ENCODE results near the gene GABPA.
A peak's percentile ranks its signal among the peaks of the same experiment; 100 is the strongest.

The GABPA gene

GRCh38 chr21:25733859-25734653 lies 716 bp upstream of the GABPA start:
- peak overlapping the region; percentile 85 for H2AFZ ChIP-seq (ENCODE audit: low read depth, low read length)
- H2AK5ac ChIP-seq (ENCODE audit: low read length, severe bottlenecking) = no peak overlapping the region
- no peak overlapping the region for H2BK5ac ChIP-seq (ENCODE audit: low read depth, low read length, poor library complexity, severe bottlenecking)
- WGBS = 11% methylated on average over 30 of the region's 30 CpGs
- no peak overlapping the region for H4K91ac ChIP-seq (ENCODE audit: low read length)
- no peaks in the 10 kb centered on the region for H3K27me3 ChIP-seq (ENCODE audit: control insufficient read depth in 1 of 2, insufficient read depth in 1 of 2, low read length in 2 of 2)
- H3K9ac ChIP-seq (ENCODE audit: low read length) = peak overlapping the region; percentile 100
- peak overlapping the region; percentile 80 for H3K4me2 ChIP-seq (ENCODE audit: low read length, poor library complexity, severe bottlenecking)
- H3K18ac ChIP-seq (ENCODE audit: low read depth in 1 of 2, low read length in 2 of 2) = peak overlapping the region in 1 of 2 experiments; percentile 85
- H3K79me1 ChIP-seq (replicated peaks; ENCODE audit: low read length, poor library complexity, severe bottlenecking) = peaks cover 9% of the 10 kb centered on the region
- H3K14ac ChIP-seq (ENCODE audit: low read length in 2 of 2) = no peak overlapping the region
- peak overlapping the region in 1 of 2 experiments; percentile 52 for H3K23ac ChIP-seq (ENCODE audit: low read length in 2 of 2)
- no peaks in the 10 kb centered on the region for H3K9me3 ChIP-seq (ENCODE audit: control insufficient read depth, low read length)
- peak overlapping the region in 1 of 2 experiments; percentile 98 for H3K4ac ChIP-seq (ENCODE audit: low read depth in 1 of 2, low read length in 2 of 2)
- no peak overlapping the region for H2BK12ac ChIP-seq (ENCODE audit: low read length in 2 of 2)
- peak; percentile 61 for DNase-seq
- peak overlapping the region; percentile 83 to 95 for H3K4me3 ChIP-seq (ENCODE audit: insufficient read depth in 1 of 2, low read depth in 1 of 2, low read length in 2 of 2)
- no peak overlapping the region for H2BK15ac ChIP-seq (ENCODE audit: low read depth, poor library complexity, severe bottlenecking)
- H4K8ac ChIP-seq (ENCODE audit: low read length) = peak overlapping the region; percentile 62
- H2BK120ac ChIP-seq (ENCODE audit: low read depth, low read length) = no peak overlapping the region
- H3K27ac ChIP-seq (ENCODE audit: low read length, poor library complexity, severe bottlenecking) = peak overlapping the region; percentile 91
- H3K36me3 ChIP-seq (ENCODE audit: control insufficient read depth in 1 of 2, insufficient read depth in 2 of 2, low read depth in 1 of 2, low read length in 2 of 2) = peaks cover 0 to 13% of the 10 kb centered on the region in 2 experiments
- H3K4me1 ChIP-seq (ENCODE audit: control insufficient read depth, insufficient read depth, low read depth, low read length) = peaks cover 6% of the 10 kb centered on the region

DNA sequence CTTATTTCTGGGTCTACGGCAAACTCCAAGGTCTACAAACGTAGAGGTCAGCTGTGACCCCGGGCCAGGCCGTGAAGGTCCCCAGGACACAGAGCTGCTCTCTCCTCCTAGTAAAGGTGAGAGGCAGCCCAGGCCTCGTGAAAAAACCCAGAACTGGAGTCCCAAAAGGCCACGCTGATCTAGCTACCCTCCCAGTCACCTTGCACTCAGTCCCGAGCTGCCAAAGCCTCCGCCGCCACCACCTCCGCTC lies 193 bp upstream of the GABPA start:
- Histone ChIP-seq H3K27ac (ENCODE audit: low read length, poor library complexity, severe bottlenecking) (peak overlapping the region; percentile 91), H3K18ac (ENCODE audit: low read depth in 1 of 2, low read length in 2 of 2) (peak overlapping the region in 1 of 2 experiments; percentile 85), H4K91ac (ENCODE audit: low read length) (no peak overlapping the region), H4K8ac (ENCODE audit: low read length) (peak overlapping the region; percentile 62), H2BK120ac (ENCODE audit: low read depth, low read length) (no peak overlapping the region), H3K23ac (ENCODE audit: low read length in 2 of 2) (peak overlapping the region in 1 of 2 experiments; percentile 52), H3K27me3 (ENCODE audit: control insufficient read depth in 1 of 2, insufficient read depth in 1 of 2, low read length in 2 of 2) (no peaks in the 10 kb centered on the region), H3K4me3 (ENCODE audit: insufficient read depth in 1 of 2, low read depth in 1 of 2, low read length in 2 of 2) (peak overlapping the region; percentile 83 to 95), H3K9me3 (ENCODE audit: control insufficient read depth, low read length) (no peaks in the 10 kb centered on the region), H3K9ac (ENCODE audit: low read length) (peak overlapping the region; percentile 100), H3K4ac (ENCODE audit: low read depth in 1 of 2, low read length in 2 of 2) (peak overlapping the region in 1 of 2 experiments; percentile 98), H2AFZ (ENCODE audit: low read depth, low read length) (peak overlapping the region; percentile 85), H2BK5ac (ENCODE audit: low read depth, low read length, poor library complexity, severe bottlenecking) (no peak overlapping the region), H2AK5ac (ENCODE audit: low read length, severe bottlenecking) (no peak overlapping the region), H3K36me3 (ENCODE audit: control insufficient read depth in 1 of 2, insufficient read depth in 2 of 2, low read depth in 1 of 2, low read length in 2 of 2) (peaks cover 0 to 7% of the 10 kb centered on the region in 2 experiments), H3K79me1 (replicated peaks; ENCODE audit: low read length, poor library complexity, severe bottlenecking) (peaks cover 13% of the 10 kb centered on the region), H3K4me2 (ENCODE audit: low read length, poor library complexity, severe bottlenecking) (peak overlapping the region; percentile 80), H3K4me1 (ENCODE audit: control insufficient read depth, insufficient read depth, low read depth, low read length) (peaks cover 6% of the 10 kb centered on the region), H3K14ac (ENCODE audit: low read length in 2 of 2) (peak overlapping the region in 1 of 2 experiments; percentile 91), H2BK12ac (ENCODE audit: low read length in 2 of 2) (no peak overlapping the region), H2BK15ac (ENCODE audit: low read depth, poor library complexity, severe bottlenecking) (no peak overlapping the region)
- WGBS = 0% methylated on average over 10 of the region's 10 CpGs
- no peak for DNase-seq

DNA sequence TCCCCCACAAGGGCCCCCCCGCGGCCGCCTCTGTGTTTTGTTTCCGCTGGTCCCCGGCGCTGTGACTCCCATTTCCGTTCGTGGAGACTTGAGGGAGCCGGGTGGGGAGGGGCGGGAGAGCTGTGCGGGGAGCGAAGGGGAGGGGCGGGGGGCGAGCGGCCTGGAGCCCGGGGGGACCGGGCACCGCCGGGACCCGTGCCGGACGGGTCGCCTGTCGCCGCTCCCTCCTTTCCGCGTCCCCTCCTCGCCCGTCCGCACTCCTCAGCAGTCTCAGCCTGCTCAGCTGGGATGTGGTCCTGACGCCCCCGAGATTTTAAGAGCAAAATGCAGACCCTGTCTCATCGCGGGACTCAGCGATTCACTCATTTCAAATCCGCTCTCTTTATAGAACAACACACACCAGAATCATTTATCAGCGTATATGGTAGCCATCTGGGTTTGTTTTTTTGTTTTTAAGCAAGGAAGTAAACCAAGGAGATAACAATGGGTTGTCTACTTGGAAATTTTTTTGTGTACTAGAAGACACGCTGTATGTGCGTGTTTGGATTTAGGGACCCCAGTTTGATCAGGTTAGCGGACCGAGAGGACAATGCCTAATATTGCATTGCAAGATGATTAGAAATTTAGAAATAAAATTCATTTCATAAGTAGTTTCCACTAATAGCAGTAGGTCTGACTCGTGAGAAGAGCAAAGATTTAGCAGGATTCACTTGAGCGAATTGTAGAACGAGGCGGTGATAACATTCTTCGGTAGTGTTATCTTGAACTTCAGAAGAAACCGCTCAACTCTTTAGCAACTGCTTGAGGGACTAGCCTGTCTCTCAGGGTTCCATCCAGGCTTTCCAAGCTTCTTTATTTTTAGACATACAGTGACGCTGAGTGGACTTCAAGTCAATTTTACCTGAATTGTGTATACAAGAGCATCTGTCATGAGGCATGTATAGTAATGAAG lies 1.1 kb downstream of the GABPA start:
- Histone ChIP-seq H2BK5ac (ENCODE audit: low read depth, low read length, poor library complexity, severe bottlenecking) (peak overlapping the region; percentile 96), H3K4me3 (ENCODE audit: insufficient read depth in 1 of 2, low read depth in 1 of 2, low read length in 2 of 2) (peak overlapping the region; percentile 95 to 97), H3K79me1 (replicated peaks; ENCODE audit: low read length, poor library complexity, severe bottlenecking) (peaks cover 10% of the 10 kb centered on the region), H3K18ac (ENCODE audit: low read depth in 1 of 2, low read length in 2 of 2) (peak overlapping the region; percentile 93 to 94), H2AFZ (ENCODE audit: low read depth, low read length) (peak overlapping the region; percentile 89), H3K4me1 (ENCODE audit: control insufficient read depth, insufficient read depth, low read depth, low read length) (peaks cover 6% of the 10 kb centered on the region), H3K36me3 (ENCODE audit: control insufficient read depth in 1 of 2, insufficient read depth in 2 of 2, low read depth in 1 of 2, low read length in 2 of 2) (no peaks in the 10 kb centered on the region), H3K23ac (ENCODE audit: low read length in 2 of 2) (peak overlapping the region; percentile 41 to 94), H3K9ac (ENCODE audit: low read length) (peak overlapping the region; percentile 100), H2BK12ac (ENCODE audit: low read length in 2 of 2) (peak overlapping the region in 1 of 2 experiments; percentile 39), H3K4me2 (ENCODE audit: low read length, poor library complexity, severe bottlenecking) (peak overlapping the region; percentile 57), H2AK5ac (ENCODE audit: low read length, severe bottlenecking) (no peak overlapping the region), H3K4ac (ENCODE audit: low read depth in 1 of 2, low read length in 2 of 2) (peak overlapping the region; percentile 99), H4K91ac (ENCODE audit: low read length) (peak overlapping the region; percentile 99), H2BK120ac (ENCODE audit: low read depth, low read length) (peak overlapping the region; percentile 98), H4K8ac (ENCODE audit: low read length) (peak overlapping the region; percentile 93), H3K27ac (ENCODE audit: low read length, poor library complexity, severe bottlenecking) (peak overlapping the region; percentile 95), H3K9me3 (ENCODE audit: control insufficient read depth, low read length) (no peaks in the 10 kb centered on the region), H3K14ac (ENCODE audit: low read length in 2 of 2) (peak overlapping the region; percentile 18 to 84), H3K27me3 (ENCODE audit: control insufficient read depth in 1 of 2, insufficient read depth in 1 of 2, low read length in 2 of 2) (no peaks in the 10 kb centered on the region), H2BK15ac (ENCODE audit: low read depth, poor library complexity, severe bottlenecking) (no peak overlapping the region)
- peak; percentile 89 for DNase-seq
- 2% methylated on average over 30 of the region's 48 CpGs for WGBS

DNA sequence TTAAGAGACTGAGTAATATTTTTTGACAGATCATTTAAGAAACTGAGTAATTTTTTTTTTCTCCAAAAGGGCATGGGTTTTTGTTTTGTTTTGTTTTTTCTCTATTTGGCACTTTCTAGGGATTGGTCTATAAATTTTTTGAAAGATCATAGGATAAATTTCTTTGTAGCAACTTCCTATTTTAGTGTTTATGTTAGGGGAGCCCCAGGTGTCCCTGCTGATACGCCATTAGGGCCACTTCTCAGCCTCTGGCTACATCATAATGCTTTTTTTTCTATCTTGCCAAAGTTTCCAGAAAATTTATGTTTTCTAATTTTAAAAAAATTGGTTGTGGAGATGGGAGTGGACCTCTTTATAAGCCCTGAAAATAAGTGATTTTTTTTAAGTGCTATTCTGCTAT lies 2.6 kb downstream of the GABPA start:
- Histone ChIP-seq H2BK5ac (ENCODE audit: low read depth, low read length, poor library complexity, severe bottlenecking) (no peak overlapping the region), H3K4me2 (ENCODE audit: low read length, poor library complexity, severe bottlenecking) (no peak overlapping the region), H3K9me3 (ENCODE audit: control insufficient read depth, low read length) (no peaks in the 10 kb centered on the region), H3K9ac (ENCODE audit: low read length) (peak overlapping the region; percentile 100), H3K36me3 (ENCODE audit: control insufficient read depth in 1 of 2, insufficient read depth in 2 of 2, low read depth in 1 of 2, low read length in 2 of 2) (no peaks in the 10 kb centered on the region), H2BK120ac (ENCODE audit: low read depth, low read length) (no peak overlapping the region), H4K8ac (ENCODE audit: low read length) (no peak overlapping the region), H3K4me1 (ENCODE audit: control insufficient read depth, insufficient read depth, low read depth, low read length) (peaks cover 3% of the 10 kb centered on the region), H3K4ac (ENCODE audit: low read depth in 1 of 2, low read length in 2 of 2) (no peak overlapping the region), H4K91ac (ENCODE audit: low read length) (no peak overlapping the region), H3K23ac (ENCODE audit: low read length in 2 of 2) (no peak overlapping the region), H3K4me3 (ENCODE audit: insufficient read depth in 1 of 2, low read depth in 1 of 2, low read length in 2 of 2) (peak overlapping the region in 1 of 2 experiments; percentile 90), H3K18ac (ENCODE audit: low read depth in 1 of 2, low read length in 2 of 2) (no peak overlapping the region), H2BK15ac (ENCODE audit: low read depth, poor library complexity, severe bottlenecking) (no peak overlapping the region), H3K79me1 (replicated peaks; ENCODE audit: low read length, poor library complexity, severe bottlenecking) (peaks cover 14% of the 10 kb centered on the region), H3K27ac (ENCODE audit: low read length, poor library complexity, severe bottlenecking) (no peak overlapping the region), H3K27me3 (ENCODE audit: control insufficient read depth in 1 of 2, insufficient read depth in 1 of 2, low read length in 2 of 2) (no peaks in the 10 kb centered on the region), H3K14ac (ENCODE audit: low read length in 2 of 2) (no peak overlapping the region), H2BK12ac (ENCODE audit: low read length in 2 of 2) (no peak overlapping the region), H2AFZ (ENCODE audit: low read depth, low read length) (no peak overlapping the region), H2AK5ac (ENCODE audit: low read length, severe bottlenecking) (no peak overlapping the region)
- no CpG with 5 or more reads among the region's 1 CpG for WGBS
- DNase-seq = no peak

Measured in mesenchymal stem cell (in vitro differentiated cells and primary cell).